ENCODE measurements around the gene DNTT.

The DNTT gene

DNA sequence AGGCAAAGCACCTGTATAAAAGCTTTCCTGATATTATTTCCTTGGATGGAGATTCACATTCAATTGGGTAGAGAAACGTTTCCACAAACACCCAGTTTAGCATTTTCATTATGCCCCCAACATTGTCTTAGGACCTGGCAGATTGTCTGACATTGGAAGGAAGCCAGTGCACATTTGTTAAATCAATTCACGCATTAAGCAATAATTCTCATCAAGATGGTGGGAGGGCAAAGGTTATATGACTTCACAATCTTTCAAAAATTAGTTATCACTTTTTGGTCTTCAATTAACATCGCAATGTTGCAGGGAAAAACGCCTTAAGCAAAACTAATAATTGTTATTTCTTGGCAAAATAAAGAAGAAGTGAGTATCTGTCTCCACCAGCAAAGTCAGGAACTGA is 38.2 kb downstream of the DNTT start:
- DNase-seq (ENCODE audit: low read depth in 2 of 2) = no peak

DNA sequence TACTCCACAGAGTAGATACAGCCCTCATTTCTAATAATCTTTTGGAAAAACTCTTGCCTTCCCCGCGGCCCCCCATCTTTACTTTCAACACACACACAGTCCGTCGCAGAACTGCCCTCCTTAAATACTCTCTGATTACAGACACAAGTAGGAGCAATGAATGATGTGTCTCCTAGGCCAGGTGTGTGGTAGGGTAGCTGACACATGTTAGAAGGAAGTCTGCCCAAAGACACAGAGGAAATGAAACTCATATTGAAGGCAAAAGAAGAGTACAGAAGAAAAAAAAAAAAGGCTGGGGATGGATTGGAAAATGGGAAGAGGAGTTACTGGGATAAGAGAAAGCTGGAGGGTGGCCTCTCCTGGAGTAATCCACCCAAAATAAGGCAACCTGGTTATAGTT is 39.9 kb downstream of the DNTT start:
- no peak for DNase-seq (ENCODE audit: low read depth in 2 of 2)

DNA sequence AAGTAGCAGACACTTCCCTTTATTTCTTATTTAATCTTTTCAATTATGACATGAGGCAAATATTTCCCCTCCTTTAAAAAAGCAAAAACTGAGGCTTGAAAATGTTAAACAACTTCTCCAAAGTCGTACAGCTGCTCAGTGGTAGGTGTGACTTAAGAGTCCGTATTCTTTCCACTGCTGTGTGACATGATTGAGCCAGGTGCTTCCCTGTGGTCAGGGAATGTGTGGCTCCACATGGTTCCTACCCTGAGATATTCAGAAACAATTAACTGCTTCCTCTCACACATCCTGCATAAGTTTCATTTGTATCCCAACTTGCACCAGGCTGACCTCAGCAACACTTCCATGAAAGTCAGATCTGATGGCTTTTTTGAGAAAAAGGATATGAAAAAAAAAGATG is 41.0 kb downstream of the DNTT start:
- no peak for DNase-seq (ENCODE audit: low read depth in 2 of 2)

DNA sequence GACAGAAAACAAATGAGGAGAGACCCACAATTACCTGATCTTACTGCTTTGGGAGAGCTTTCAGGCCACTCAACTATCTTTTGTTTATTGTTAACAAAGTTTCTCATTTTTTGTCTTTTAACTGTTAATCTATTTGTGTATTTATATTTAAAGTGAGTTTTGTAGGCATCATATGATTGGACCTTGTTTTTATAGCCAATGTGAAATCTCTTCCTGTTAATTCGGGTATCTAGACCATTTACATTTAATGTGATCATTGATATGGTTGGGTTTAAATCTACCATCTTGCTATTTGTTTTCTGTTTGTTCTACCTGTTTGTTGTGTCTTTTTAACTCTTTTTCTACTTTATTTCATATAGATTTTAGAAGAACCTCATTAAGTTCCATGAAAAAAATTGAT is 42.1 kb downstream of the DNTT start:
- DNase-seq (ENCODE audit: low read depth in 2 of 2) = no peak

DNA sequence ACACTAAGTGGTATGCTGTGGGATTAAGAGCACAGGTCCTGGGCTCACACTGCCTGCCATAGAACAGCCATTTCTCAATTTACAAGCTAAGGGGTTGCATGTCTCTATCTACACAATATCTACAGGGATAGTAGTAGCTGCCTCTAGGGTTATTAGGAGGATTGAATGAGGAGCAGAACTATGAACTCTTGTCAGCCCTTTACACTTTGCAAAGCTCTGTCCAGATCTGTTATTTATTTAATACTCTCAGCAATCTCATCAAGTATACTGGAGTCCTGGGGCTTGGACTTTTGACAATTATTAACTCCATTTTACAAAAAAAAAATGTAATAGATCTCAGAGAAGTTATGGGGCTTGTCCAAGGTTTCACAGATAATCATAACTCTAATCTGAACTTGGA is 47.8 kb downstream of the DNTT start:
- no peak for DNase-seq (ENCODE audit: low read depth in 2 of 2)

DNA sequence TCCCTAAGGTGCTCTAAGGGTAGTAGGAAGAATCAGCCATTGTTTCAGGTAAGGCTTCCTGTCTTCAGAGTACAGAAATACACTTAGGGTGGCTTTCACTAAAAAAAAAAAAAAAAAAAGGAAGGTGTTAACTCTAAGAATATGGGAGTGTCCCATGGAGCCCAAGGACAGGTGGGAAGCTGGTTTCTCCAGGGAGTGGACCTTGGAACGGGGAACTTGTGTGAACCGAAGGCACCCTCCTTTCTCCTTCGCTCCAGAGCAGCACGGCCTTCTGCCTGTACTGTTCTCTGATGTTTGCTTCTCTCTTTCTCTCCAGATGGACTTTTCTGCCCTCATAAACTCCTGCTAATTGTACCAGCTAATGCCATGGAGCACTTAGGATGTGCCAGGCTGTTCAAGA is 48.3 kb downstream of the DNTT start:
- no peak for DNase-seq (ENCODE audit: low read depth in 2 of 2)

DNA sequence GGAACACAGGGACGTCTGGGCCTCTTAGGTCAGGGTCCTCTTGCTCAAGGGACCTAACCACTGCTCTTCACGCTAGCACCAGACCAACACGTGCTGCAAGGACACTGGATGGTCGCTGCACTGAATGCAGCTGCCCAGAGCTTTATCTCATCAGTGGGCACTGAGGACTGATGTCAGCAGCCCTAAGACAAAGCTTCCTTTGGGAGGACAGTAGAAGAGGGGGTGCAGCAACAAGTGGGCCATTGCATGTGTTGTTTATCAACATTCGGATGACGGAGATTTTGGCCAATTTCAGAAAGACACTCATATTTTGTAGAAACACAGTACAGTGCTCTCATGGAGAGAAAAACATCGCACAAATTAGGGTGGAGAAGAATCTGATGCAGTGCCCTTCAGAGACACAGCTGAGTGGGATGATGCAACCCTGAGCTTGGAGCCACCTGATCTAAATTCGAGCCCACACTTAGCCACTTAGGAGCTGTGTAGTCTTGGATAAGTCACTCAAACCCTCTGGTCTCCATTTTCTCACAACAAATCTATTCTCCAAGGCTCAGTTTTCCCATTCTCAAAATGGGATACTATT is 52.9 kb downstream of the DNTT start:
- no peak for DNase-seq (ENCODE audit: low read depth in 2 of 2)

DNA sequence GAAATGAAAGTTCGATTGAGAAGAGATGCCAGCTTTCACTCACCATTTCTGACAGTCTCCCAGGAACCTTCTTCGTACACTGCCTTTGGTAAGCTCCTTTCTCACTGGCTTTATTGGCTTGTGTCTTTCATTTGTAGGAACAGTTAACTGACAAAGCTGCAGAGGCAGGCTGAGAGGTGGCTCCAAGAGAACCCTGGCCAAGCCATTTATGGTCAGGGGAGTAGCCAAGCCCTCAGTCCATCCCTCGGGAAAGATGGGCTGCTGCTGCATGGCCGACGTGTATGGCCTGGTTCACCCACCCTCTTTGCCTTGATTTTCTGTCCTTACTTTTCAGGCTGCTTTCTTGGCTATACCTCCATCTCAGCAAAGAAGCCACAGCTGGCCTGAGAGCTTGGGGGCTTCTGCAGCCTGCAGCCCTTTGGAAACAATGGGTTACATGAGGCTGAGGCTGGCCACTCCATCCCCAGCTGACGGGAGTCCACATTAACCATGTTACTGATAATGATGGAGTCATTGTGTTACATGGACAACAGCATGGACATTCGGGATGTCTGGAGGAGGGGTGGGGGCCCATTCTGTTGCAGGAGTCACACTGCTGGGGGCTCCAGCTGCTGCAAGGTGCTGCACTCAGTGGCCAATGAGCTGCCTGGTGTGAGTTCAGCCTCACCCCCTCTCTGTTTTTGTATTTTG is 54.8 kb downstream of the DNTT start, which contains the start of gene OPALIN:
Gene OPALIN (minus strand): TSS at position 152 of the 690 bp plus-strand sequence. CDS start 106 bp downstream, at position 46.
- DNase-seq (ENCODE audit: low read depth in 2 of 2) = no peak

DNA sequence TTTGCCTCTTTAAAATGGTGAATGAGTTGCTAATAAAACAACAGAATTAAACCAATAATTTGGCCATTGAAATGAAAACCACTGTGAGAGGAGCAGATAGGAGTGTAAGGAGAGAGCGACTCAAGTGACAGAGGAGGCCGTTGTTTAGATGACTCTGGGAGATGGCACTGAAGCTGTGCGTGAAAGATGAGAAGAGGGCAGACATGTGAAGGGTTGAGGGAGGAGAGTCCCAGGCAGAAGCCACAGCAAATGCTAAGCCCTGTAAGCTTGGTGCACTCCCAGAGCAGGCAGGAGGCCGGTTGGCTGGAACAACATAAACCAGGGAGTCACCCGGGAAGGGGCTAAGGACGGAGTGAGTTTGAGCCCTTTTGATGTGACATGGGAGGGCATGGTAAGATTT is 55.4 kb downstream of the DNTT start:
- DNase-seq (ENCODE audit: low read depth in 2 of 2) = no peak

DNA sequence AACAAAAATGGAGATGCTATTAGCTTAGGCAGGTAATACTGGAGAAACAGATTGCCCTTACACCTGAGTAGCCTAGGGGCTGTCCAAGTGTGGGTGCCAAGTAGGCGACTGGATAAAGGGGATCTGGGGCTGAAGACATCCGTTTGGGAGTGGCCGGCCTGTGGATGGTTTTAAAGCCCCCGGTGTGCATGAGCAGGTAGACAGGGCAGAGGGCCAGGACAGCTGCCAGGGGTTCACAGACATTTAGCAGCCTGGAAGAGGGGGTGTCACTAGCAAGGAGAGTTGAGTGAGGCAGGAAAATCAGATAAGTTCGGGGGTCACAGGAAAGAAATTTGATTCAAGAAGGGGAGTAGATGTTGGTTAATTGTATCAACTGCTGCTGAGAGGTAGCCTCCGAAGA is 56.1 kb downstream of the DNTT start:
- DNase-seq (ENCODE audit: low read depth in 2 of 2) = no peak

DNA sequence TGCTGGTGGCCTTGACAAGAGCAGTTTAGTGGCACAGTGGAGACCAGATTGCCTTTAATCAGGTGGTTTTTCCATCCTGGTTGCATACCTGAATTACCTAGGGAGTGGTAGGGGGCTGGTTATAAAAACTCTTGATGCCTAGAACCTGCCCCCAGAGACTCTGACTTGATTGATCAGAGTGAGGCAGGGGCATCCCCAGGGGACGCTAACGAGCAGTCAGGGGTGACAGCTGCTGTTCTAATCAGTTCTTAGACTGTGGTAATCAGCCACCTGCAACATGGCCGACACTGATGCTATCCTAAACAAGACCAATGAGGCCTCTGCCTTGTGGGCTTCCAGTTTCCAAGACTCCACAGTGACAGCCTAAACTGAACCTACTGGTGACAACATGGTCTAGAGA is 56.5 kb downstream of the DNTT start:
- DNase-seq (ENCODE audit: low read depth in 2 of 2) = no peak

DNA sequence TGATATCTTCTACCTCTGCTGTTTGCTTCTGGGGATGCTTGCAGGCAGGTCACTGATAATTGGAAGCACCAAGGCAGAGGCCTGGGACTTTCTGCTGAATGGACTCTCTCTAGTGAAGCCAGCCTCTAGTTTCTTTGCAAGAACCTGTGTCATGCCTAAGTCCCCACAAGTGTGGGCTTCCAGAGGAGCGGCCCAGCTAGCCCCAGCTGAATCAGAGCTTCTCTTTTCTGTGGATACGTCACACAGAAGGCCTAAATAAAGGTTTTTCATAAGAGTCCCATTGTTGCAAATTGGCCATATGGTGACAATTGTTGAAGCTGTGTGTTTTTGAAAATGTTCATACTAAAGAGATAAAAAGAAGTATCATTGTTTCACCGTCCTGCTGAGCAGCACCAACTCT is 61.3 kb downstream of the DNTT start:
- no peak for DNase-seq (ENCODE audit: low read depth in 2 of 2)

DNA sequence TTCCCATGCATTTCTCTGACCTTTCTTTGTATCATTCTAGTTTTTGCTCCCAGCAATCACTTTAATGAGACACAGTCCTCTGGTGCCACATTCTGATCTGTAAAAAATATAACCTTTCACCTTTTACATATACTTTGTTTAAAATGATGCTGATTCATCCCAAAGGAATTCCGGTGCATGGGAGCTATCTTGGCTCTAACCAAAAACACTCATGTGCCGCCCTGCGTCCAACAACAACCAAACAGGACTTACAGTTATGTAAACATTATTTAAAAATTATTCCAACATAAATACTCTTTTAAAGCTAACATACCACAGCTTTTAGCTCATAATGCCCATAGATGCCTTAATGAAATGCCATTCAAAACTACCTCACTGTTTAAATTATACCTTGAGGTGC is 62.3 kb downstream of the DNTT start:
- DNase-seq (ENCODE audit: low read depth in 2 of 2) = no peak

DNA sequence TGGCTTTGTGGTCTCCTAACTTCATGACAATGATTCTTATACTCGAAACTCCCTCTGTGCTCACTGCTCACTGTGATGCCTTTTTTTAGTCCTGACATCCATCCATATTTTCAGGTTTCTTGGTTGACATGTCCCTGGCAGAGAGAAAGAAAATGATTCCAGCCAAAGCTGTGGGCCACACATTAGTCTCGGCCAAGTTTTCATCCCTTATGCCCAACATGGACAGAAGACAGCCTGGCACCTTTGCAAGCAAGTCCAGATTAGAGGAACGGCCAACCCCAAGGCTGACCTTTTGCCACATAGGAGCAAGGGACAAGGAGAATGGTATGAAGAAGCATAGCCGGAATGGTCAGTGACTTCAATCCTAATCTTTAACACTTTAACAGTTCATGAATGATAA is 63.2 kb downstream of the DNTT start:
- DNase-seq (ENCODE audit: low read depth in 2 of 2) = no peak

DNA sequence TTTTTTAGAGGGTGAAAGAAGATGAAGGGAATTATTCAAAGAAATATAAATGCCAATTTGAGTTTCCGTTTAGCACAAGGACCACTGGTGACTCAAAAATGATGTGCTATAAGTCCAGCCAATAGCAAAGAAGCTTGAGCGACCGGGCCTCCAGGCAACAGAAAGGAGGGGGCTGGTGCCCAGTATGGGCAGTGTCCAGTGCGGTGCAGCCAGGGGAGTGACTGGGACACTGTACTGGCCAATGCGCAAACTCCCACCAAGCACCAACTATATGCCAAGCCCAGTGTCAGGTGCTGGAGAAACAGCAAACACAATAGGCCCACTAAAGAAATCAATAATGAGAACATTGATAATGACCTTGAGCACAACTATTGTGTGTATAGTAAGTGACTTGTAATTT is 64.7 kb downstream of the DNTT start:
- no peak for DNase-seq (ENCODE audit: low read depth in 2 of 2)

DNA sequence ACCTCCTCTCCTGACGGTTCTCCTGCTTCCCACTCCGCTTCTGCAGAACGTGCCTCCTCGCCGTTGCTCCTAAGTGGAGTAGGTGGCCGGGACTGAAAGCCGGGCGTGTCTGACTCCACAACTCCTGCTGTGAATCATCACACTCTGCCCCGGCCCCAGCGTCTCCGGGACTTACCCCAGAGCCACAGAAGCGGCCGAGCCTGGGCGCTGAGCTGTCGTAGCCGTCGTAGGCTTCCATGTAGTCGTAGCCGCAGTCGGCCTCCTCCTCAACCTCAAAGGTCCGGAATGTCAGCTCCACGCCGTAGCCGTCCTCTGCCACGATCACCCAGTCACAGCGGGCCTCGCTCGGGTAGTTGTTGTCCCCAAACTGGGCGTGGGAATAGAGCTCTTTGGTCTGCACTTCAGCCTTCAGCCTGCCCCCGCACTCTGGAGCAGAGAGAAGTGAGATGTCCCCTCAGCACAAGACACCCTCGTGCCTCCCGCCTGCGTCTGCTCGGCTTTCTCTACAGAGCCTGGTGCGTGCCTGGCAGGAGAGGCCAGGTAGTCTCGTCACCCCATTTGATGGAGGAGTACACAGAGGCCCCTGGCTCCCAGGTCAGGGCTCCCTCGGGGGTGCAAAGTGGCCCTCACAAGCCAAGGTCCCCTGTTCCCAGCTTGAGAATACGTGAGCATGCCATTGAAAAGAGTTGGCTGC is 65.8 kb downstream of the DNTT start:
- no peak for DNase-seq (ENCODE audit: low read depth in 2 of 2)

DNA sequence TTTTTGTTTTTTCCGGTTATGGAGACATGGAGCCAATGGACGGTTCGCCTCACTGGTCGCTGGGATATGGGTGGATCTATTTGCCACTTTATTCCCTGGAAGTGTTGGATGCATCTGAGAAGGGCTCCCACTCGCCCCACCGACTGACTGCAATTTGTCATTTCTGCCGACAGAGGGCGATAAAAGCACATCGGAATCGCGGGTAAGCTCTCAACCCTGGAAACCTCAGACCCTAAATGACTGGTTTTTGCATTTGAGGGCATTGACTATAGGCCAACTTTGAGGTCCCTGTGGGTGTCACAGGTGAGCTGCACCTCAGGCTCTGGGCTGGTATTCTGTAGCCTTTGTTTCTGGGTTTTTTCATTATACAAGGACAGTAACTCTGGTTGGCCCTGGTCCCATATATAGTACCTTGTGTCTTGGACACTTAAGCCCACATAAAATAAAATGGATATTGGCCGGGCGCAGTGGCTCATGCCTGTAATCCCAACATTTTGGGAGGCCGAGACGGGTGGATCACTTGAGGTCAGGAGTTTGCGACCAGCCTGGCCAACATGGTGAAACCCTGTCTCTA is 66.4 kb downstream of the DNTT start:
- DNase-seq (ENCODE audit: low read depth in 2 of 2) = peak in 1 of 2 donors; percentile 20

DNA sequence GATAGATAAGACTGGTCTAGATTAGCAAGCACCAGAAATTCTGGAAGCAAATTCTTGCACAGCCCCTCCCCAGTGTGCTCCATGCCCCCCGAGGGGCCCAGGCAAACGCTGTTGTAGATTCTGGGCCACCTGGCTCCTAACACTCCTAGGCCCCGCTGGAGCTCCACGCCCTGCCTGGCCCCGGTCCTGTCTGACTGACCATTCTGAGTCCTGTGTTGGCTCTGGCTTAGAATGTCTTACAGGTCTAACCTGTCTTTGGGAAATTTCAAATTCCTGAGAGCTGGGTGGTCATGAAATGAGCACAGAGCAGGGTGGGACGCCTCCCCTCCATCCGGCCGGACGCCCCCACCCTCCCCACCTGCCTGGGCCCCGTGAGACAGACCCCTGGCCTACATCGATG is 67.1 kb downstream of the DNTT start:
- DNase-seq (ENCODE audit: low read depth in 2 of 2) = no peak

DNA sequence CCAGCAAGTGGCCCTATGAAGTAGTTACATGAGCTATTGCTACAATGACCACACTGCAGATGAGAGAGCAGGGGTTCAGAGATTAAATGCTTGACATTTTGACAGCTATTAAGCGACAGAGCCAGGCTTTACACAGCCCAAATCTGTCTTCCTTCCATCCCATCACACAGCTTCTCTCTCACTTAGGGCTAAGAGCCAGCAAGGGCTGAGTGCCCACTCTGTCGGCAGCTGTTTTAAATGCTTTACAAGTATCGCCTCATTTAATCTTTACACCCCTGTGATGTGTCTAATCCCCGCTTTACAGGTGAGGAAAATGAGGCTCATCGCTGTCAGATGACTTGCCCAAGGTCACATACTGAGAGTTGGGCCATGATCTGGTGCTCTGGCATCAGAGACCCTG is 69.8 kb downstream of the DNTT start:
- no peak for DNase-seq (ENCODE audit: low read depth in 2 of 2)

DNA sequence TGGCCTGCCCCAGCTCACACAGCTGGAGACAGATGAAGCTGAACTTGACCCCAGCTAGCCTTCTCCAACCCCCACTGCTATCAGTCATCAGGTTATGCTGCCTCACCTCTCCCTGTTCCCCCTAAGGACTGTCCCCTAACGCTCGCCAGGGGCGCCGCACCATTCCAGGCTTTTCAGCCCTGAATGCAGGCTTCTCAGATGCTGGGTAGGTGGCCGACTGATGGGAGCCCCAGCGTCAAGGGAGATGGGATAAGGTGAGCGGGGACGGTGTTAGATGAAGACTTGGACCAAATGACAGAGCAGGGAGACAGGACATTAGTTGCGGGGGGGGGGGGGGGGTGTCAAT is 70.4 kb downstream of the DNTT start:
- no peak for DNase-seq (ENCODE audit: low read depth in 2 of 2)

DNA sequence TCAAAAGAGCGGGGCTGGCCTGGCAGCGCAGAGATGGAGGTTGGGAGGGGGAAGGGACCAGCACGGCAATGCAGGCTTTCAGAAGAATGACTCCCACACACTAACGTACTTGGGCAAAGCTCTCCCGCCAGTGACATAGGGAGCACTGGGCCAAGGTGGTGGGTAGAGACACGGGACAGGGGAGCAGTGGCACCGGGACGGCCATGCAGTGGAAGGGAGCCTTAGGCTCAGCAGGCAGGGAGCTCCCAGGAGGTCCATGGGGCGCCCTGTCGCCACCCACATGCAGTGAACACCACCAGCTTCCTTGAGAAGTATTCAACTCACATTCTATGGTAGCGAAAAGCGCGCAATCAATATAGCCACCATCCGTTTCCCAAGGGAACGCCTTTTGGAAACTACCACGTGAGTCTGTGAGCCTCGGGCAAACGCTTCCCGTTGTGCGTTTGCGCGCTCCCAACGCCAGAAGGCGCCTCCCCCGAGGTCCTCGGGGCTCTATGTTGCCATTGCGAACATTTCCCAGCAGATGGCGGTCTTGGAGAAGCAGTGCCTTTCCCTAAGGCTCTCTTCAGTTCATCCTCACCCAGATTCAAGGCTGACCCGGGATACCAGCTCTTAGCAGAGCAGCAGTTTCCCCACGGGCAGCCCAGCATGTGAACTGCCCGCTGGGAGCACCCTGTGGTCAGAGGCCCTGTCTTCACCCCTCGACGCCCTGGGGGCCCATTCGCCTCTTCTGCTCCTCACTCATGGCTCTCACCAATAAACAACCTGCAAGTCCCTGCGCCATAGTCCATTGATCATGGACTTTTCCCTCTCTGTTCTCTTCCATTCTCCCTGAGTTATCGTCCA is 71.0 kb downstream of the DNTT start:
- peak; percentile 35 to 44 for DNase-seq (ENCODE audit: low read depth in 2 of 2)

DNA sequence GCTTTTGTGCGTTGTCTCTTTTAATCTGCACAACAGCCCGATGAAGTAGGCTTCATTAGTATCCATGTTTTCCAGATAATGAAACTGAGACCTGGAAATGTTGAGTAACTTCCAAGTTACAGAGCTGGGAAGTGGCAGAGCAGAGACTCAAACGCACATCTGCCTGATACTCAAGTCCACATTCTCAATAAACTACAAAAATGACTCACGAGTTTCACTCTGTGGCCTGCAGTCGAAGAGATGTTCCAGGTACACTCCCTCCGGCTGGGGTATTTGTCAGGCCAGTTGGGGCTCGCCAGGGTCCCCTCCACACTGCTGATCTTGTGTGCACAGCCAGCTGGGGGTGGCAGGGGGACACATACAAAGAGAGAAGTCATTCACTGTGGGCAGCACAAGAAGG is 72.2 kb downstream of the DNTT start:
- no peak for DNase-seq (ENCODE audit: low read depth in 2 of 2)

Data from activated CD8-positive, alpha-beta memory T cell treated with anti-CD3 and anti-CD28 coated beads for 4 hours (primary cell).